NCI-H1436 treated with DMSO at 0.1 percent for 48 hours (cell line): Measurements from ENCODE around the gene TMEM53.

Experiments used
- DNase-seq: peaks from one replicate; lab custom pipeline; 2025; lab: John Stamatoyannopoulos, UW

The TMEM53 gene

DNA sequence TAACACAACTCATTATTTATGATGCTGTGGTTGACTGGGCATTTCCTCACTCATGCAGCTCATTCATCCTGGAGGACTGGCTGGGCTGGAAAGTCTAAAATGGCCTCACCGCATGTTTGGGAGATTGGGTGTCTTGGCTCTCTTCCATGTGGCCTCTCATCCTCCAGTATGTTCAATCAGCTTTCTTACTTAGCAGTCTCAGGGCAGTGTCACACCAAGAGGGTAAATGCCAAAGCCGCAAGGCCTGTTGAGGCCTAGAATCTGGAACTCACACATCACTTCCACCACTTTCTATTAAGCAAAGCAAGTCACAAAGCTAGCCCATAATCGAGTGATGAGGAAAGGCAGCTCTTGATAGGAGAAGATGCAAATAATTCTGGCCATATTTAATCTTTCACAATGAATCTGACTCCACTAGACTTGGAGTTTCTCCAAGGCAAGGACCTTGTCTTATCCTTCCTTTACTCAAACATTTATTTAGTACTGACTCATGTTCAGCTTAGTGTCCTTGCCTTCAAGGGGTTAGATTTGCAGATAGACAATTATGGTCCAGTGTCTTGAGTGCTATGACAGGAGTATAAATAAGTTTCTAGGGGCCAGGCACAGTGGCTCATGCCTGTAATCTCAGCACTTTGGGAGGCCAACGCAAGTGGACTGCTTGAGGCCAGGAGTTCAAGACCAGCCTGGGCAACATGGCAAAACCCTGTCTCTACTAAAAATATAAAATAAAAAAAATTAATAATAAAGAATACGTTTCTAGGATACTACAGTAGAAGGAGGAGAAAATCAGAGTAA, 45.1 kb downstream of the TMEM53 start:
- no peak for DNase-seq

GRCh38 chr1:44625348-44625747, 48.9 kb downstream of the TMEM53 start:
- no peak for DNase-seq

GRCh38 chr1:44624268-44624901, 49.9 kb downstream of the TMEM53 start:
- no peak for DNase-seq

DNA sequence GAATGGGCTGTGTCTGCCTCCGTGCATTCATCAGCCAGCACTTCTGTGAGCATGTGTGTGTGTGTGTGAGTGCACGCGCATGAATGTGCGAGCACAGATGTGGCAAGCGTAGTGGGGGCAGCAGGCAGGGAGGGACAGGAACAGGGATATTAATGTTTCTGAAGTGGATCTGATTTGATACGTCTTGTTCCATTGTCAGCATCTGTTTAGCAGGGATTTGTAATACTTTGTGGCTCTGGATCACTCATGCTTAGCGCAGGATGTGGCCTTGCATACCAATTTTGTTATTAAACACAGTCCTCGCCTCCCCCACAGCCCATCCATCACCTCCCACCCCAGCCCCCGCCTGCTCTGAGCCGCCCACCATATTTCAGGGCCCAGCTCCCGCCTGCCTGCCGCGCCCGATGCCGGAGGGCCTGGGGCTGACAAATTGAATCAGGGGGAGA, 52.4 kb downstream of the TMEM53 start:
- no peak for DNase-seq

DNA sequence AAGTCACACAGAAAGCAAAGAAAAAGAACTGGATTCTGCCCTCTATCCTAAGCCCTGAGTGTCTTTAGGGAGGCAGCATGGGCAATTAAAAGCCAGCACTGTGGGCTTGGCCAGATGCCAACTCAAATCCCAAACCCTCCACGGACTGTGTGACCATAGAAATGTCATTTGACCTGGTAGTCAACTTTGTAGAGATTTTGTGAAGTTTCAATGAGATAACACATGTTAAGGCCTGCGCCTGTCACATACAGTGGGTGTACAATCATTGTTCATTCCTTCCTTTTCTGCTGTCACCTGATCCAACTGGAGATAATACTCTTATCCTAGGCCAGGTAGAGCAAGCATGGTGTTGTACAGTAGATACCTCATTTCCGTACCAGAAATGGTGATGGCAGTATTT, 54.2 kb downstream of the TMEM53 start:
- DNase-seq, result no peak

GRCh38 chr1:44619261-44619900, 54.9 kb downstream of the TMEM53 start:
- no peak for DNase-seq

DNA sequence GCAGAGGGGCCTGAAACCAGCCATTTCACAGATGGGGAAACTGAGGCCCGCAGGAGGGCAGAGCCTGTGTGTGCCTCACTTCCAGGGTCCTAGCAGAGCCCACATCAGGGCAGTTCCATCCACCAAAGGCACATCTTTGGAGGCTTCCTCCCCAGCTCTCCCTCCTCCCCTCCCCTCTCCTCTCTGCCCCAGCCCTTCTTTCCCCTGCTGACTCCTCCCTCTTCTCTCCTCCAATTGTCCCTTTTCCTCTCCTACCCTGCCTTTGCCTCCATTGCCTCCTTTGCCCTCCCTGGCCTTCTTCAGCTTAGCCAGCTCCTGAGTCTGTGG, 56.6 kb downstream of the TMEM53 start:
- no peak for DNase-seq

DNA sequence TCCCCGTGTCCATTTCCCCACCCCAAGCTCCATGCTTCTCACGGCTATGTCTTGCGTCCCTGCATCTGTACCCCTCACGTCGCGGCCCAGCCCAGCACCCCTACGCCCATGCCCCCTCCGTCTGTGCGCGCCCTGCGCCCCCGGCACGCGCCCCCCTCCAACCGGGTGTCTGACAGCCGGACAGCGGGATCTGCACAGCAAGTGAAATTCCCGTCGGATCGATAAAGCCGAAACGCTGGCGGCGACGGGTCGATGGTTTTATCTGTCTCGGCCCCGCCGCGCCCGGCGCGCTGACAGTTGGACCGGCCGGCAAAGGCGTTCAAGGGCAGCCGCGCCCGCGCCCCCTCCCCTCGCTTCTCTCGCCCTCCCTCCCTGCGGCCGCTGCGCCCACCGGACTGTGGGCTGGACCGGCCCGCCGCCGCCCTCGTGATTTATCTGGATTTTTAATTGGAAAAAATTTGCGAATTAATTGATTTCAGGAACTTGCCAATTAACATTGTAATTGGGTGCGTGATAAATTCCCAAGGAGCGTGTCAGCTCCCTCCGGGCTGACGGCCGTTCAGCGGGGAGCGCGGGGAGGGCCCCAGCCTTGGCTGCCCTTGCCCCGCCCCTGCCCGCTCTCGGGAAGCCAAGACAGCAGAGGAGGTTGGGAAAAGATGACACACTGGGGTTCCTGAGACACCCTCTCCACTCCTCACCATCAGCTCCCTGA, 57.1 kb downstream of the TMEM53 start:
- no peak for DNase-seq

GRCh38 chr1:44616284-44616990, 57.8 kb downstream of the TMEM53 start:
- DNase-seq, result no peak

- DNase-seq, result no peak
Measured at GRCh38 chr1:44613941-44614340, 60.3 kb downstream of the TMEM53 start.

DNA sequence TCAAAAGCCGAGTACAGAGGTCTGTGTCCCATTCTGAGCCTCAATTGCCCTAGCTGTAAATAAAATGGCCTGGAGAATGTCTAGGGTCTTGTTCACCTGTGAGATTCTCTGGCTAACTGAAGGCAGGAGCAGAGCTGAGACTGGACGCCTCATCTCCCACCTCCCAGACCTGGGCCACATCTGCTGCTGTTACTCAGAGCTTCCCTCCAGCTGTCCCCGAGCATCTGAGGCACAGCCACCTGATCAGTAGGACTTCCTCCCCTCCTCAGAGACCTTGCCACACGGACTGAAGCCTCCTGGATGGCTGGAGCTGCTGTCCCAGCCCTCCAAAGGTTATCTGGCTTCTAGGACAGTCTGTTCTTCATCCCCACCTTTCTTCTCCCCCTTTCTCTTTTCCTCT, 62.4 kb downstream of the TMEM53 start:
- DNase-seq, result no peak

GRCh38 chr1:44611419-44611818, 62.9 kb downstream of the TMEM53 start:
- DNase-seq, result no peak

DNA sequence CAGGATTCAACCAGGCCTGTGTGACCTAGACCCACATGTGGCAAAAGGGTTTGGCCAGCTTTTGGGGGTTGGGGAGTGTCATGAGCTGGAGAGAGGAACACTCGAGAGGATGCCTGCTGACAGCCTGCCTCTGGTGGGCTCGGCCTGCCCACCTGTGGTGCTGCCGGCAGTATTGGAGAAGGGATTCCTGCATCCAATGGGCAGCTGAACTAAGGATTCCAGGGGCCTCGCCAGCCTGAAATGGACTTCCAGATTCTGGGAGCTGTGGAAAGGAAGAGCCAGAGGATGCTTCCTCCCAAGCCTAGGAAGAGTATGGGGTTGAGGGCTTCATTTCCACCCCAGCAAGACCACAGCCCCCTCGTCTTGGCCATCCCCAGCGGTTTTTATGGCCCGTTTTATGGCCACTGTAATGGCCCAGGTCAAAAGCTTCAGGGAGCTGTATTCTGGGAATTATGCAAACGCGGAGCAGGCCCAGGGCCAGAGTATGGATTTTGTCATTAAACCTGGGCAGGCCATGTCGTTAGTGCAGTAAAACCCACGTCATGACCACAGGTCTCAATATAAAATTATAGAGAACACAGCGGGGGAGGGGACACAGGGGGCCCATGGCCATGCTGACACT, 63.6 kb downstream of the TMEM53 start:
- no peak for DNase-seq

DNA sequence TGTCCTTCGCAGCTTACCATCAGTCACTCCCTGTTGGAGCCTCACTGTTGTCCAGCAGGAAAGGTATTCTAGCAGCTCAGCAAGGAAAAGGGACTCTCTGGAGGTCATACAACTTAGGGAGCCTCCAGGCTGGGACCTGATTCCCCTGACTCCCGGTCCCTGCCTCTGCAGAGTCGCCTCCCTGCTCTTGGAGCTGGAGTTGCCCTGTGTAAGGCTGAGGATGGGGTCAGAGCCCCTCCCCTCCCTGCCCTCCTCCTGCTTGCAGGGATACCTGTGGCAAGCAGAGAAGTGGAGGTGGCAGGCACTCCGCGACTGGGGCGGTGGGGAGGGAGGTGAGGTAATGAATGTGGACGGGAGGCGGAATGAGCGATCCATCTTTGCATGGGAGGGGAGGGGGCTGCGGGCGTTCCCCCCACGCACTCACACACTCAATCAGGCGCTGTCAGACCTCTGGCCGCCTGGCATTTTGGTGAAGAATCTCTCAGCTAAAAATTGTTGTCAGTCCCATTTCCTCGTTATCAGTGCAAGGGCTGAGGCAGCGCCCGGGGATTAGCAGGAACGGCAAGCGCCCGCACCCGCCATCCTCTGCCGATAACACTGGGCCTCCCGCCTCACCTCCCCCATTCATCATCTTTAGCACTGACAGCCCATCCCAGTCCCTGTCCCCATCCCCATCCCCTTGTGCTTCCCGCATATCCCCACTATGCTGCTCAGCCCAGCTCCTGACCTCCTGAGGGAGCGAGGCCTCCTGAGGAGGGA, 64.3 kb downstream of the TMEM53 start:
- DNase-seq, result no peak

GRCh38 chr1:44609412-44609767, 64.9 kb downstream of the TMEM53 start:
- no peak for DNase-seq

DNA sequence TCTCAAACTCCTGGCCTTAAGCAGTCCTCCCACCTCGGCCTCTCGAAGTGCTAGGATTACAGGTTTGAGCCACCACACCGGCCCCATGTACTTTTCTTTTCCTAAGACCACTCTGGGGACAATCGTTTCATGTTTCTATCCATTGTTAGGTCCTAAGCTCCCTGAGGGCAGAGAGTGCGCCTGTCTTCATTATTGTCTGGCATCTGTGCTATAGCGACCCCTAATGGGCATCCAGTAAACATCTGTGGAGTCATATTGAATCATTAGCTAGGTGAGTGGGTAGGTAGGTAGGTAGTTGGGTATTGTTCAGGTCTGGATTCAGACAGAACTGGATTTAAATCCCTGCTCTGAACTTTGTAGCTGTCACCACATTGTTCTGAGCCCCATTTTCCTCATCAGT, 66.1 kb downstream of the TMEM53 start:
- no peak for DNase-seq

DNA sequence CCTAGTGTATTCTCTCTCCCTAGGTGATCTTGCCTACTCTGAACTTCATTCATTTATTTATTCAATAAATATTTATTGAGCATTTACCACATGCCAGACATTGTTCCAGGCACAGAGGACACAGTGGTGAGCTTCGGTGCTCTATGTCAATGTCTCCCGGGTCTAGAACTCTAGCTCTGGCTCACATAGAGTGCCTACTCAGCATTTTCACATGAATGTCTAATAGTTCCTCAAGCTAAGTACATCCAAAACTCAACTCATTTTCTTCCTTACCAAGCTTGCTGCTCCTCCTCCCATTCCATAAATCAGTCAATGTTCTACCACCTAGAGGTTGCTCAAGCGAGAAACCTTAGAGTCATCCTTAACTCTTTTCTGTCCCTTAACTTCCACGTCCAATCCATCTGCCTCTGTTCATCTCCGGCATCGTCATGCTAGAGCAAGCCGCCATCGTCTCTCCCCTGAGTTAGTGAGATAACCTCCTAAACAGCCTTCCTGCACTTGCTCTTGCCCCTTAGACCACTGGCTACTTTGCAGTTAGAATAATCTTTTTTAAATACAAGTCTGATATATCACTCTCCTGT, 67.5 kb downstream of the TMEM53 start:
- no peak for DNase-seq

GRCh38 chr1:44605914-44606615, 68.2 kb downstream of the TMEM53 start:
- no peak for DNase-seq

- DNase-seq, result no peak
Measured at GRCh38 chr1:44604157-44604955, 69.9 kb downstream of the TMEM53 start.
